NCI-H748 treated with DMSO at 0.1 percent for 48 hours (cell line): Measurements from ENCODE around the gene FBXL20.
"Not testable (repeated sequence)": the region's sequence is repeated elsewhere in the genome, so short reads cannot be mapped to it uniquely, and the experiment has no call there.

ENCODE experiments used
- DNase-seq: peaks from one replicate; lab custom pipeline; 2025; lab: John Stamatoyannopoulos, UW

FBXL20 gene

DNA sequence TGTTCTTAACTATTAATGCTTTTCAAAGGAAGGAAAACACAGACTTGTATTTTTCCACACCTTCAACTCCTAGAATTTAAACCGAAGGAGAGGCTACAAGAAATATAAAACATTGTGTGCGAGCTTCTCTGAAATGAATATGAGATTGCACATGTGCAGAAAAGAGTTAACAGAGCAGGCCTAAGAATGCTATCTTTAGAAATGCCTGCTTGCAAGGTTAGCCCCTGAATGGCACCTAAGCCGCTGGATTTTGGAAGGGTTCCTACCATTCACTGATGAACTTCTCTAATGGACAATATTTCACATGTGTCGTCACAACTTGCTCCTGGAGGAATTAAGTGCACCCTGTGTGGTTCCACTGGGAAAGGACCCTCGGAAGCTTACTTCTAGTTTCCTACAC, 69.3 kb downstream of the FBXL20 start:
- no peak for DNase-seq

DNA sequence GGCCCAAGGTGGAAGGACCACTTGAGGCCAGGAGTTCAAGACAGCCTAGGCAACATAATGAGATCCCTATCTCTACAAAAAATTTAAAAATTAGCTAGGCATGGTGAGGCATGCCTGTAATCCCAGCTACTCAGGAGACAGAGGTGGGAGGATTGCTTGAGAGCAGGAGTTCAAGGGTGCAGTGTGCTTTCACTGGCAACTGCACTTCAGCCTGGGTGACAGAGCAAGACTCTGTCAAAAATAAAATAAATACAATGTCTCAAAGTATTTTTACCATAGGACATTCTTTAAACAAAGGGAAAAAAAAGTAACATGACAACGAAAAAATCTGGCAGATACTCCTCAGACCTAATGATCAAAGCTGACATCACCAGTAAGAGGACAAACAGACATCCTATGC, 72.6 kb downstream of the FBXL20 start:
- DNase-seq: no peak

- no peak for DNase-seq
Observed at GRCh38 chr17:39327109-39327508, 74.3 kb downstream of the FBXL20 start.

GRCh38 chr17:39325528-39326240, 75.7 kb downstream of the FBXL20 start:
- DNase-seq: no peak

- no peak for DNase-seq
Observed at GRCh38 chr17:39318636-39319035, 82.8 kb downstream of the FBXL20 start.

- no peak for DNase-seq
Observed at GRCh38 chr17:39306509-39307212, 94.8 kb downstream of the FBXL20 start.

- DNase-seq: no peak
Observed at GRCh38 chr17:39305978-39306377, 95.4 kb downstream of the FBXL20 start.

GRCh38 chr17:39304188-39304587, 97.2 kb downstream of the FBXL20 start:
- DNase-seq: no peak

DNA sequence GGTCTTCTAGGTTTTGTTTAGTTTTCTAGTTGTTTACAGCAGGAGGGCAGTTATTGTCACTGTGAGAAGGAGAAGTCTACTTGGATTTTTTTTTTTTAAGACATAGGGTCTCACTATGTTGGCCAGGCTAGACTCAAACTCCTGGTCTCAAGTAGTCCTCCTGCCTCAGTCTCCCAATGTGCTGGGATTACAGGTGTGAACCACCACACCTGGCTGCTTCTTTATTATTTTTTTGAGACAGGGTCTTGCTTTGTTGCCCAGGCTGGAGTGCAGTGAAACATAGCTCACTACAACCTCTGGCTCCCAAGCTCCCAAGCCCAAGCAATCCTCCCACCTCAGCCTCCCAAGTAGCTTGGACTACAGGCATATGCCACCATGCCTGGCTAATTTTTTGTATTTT, 107.4 kb downstream of the FBXL20 start:
- DNase-seq: no peak

GRCh38 chr17:39292546-39292945, 108.9 kb downstream of the FBXL20 start:
- not testable (repeated sequence) for DNase-seq

GRCh38 chr17:39286513-39286912, 114.9 kb downstream of the FBXL20 start:
- not testable (repeated sequence) for DNase-seq

- DNase-seq: no peak
Observed at GRCh38 chr17:39284685-39285084, 116.7 kb downstream of the FBXL20 start.

DNA sequence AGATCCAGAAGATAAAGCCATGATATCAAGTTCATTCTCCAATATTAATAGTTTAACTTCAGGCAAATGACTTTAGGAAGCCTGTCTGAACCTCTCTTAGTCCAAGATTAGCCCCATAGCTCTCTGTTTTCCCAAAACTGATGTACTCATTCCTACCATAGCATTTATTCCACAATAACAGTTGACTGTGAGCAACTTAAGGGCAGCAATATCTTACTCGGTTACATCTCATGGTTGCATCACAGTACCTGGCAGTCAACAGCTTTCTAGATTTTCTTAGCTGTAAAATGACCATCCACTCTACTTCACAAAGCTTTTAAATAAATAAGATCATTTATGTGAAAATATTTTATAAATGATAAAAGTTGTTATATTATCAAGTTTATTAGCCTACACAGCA, 117.5 kb downstream of the FBXL20 start:
- DNase-seq: no peak

GRCh38 chr17:39283098-39283497, 118.3 kb downstream of the FBXL20 start:
- DNase-seq: no peak

DNA sequence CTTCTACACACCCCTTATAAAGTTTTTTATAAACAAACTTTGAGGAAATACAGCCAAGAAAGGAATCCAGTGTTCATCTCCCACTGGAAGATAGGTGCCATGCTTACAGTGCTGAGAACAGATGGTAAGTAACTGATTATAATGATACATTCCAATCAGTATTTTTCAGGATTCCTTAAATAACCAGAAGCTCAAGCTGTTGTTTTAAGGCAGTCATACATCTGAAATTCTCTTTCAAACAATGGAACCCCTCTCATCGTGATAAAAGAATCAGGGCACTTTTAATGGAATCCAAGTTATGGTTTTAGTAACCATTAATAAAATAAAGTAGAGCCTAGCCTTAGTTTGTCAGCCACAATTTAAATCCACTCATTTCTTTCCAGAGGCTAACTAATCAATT, 119.6 kb downstream of the FBXL20 start:
- DNase-seq: no peak

- DNase-seq: not testable (repeated sequence)
Observed at GRCh38 chr17:39278246-39278645, 123.2 kb downstream of the FBXL20 start.

- DNase-seq: no peak
Observed at GRCh38 chr17:39277110-39277509, 124.3 kb downstream of the FBXL20 start.

GRCh38 chr17:39276113-39276512, 125.3 kb downstream of the FBXL20 start:
- DNase-seq: no peak

DNA sequence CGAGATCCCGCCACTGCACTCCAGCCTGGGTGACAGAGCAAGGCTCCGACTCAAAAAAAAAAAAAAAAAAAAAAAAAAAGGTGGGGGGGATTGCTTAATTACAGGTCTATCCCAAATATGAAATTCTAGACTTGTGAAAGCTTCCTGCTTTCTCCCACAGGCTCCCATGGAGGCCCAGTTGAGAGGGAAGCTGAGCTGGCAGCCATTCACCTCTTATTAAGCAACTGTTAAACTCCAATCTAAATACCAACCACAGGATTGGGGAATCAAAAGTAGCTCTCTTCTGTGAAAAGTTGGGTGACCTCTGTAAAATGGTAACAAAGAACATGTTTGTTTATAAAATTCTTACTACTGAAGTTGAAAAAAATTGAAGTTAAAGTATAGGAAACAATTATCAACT, 129.9 kb downstream of the FBXL20 start:
- DNase-seq: no peak

- DNase-seq: no peak
Observed at GRCh38 chr17:39270923-39271322, 130.5 kb downstream of the FBXL20 start.

GRCh38 chr17:39264119-39264518, 137.3 kb downstream of the FBXL20 start:
- DNase-seq: no peak

- no peak for DNase-seq
Observed at GRCh38 chr17:39261286-39261685, 140.1 kb downstream of the FBXL20 start.

GRCh38 chr17:39252788-39253460, 148.5 kb downstream of the FBXL20 start:
- DNase-seq: no peak
